Activated T-cell treated with anti-CD3 and anti-CD28 coated beads, Interleukin-2, amount 50 U/mL, for 72 hours (primary cell): ENCODE results near the gene LY6G6F. TPM values are rescaled to one million over a fixed set of nuclear protein-coding genes. Genes with fewer than 3 reads are reported as not detected.

Experiments
- ATAC-seq, 2 donors: fragments of 150-1000 bp; cut with Tn5 transposase; replicated peaks in 1 of 2; 2 replicates each; pipeline ENCODE4 v1.10.0; 2021; ENCODE audit warnings: moderate library complexity in 2 of 2, mild to moderate bottlenecking in 1 of 2
- DNase-seq, 2 donors: peaks; one replicate each; pipeline ENCODE4 v3.0.0; 2021 to 2022; ENCODE audit warnings: mixed read lengths in 1 of 2
- H3K27ac Mint-ChIP-seq: one replicate; pipeline ENCODE4 v1.8.0; 2022; ENCODE audit warnings: mild to moderate bottlenecking, moderate library complexity, mixed read lengths
- H3K27me3 Mint-ChIP-seq: one replicate; pipeline ENCODE4 v1.8.0; 2022; ENCODE audit warnings: low read depth, mixed read lengths
- H3K36me3 Mint-ChIP-seq, 2 donors: one replicate each; pipeline ENCODE4 v1.8.0; 2022; ENCODE audit warnings: mixed read lengths in 2 of 2, mild to moderate bottlenecking in 1 of 2; ENCODE audit not compliant: insufficient read depth in 2 of 2
- H3K4me1 Mint-ChIP-seq: one replicate; pipeline ENCODE4 v1.8.0; 2022; ENCODE audit warnings: low read depth, mixed read lengths
- H3K4me3 Mint-ChIP-seq, 2 donors: one replicate each; pipeline ENCODE4 v1.8.0; 2022; ENCODE audit warnings: mild to moderate bottlenecking in 2 of 2, mixed read lengths in 2 of 2, moderate library complexity in 2 of 2
- H3K9me3 Mint-ChIP-seq, 2 donors: one replicate each; pipeline ENCODE4 v1.8.0; 2022; ENCODE audit warnings: mixed read lengths in 2 of 2
- total RNA-seq, 2 donors: library from RNA; stranded (reverse); gene quantifications; one replicate each; pipeline ENCODE4 v1.2.3, GENCODE V29; 2022

The LY6G6F gene
- not detected for total RNA-seq

- Mint-ChIP-seq H3K27ac (no peak within 1 kb of the TSS), H3K4me3 (no peak within 1 kb of the TSS), H3K36me3 (peaks cover 6% of the 10 kb centered on the region in 2 donors), H3K4me1 (peaks cover 27% of the 10 kb centered on the region), H3K27me3 (no peaks in the 10 kb centered on the region), H3K9me3 (no peaks in the 10 kb centered on the region)
- DNase-seq: no peak
- ATAC-seq: no peak
Measured at GRCh38 chr6:31706599-31706998, at the start of gene LY6G6F. Gene LY6G6F (plus strand): TSS chr6:31706866. CDS start chr6:31706907, 41 bp downstream.

GRCh38 chr6:31657406-31658157 is 49.1 kb upstream of the LY6G6F start:
- Mint-ChIP-seq H3K27me3 (no peaks in the 10 kb centered on the region), H3K4me3 (peak overlapping the region; percentile 95), H3K4me1 (peaks cover 61% of the 10 kb centered on the region), H3K27ac (peak overlapping the region; percentile 76), H3K9me3 (no peaks in the 10 kb centered on the region), H3K36me3 (peaks cover 4 to 16% of the 10 kb centered on the region in 2 donors)
- ATAC-seq: peak in 1 of 2 donors; percentile 22
- DNase-seq: peak; percentile 38 to 51

- Mint-ChIP-seq H3K4me3 (peak overlapping the region; percentile 95), H3K27me3 (no peaks in the 10 kb centered on the region), H3K9me3 (no peaks in the 10 kb centered on the region), H3K4me1 (peaks cover 67% of the 10 kb centered on the region), H3K27ac (peak overlapping the region; percentile 76), H3K36me3 (peaks cover 6 to 16% of the 10 kb centered on the region in 2 donors)
- ATAC-seq (no peak), DNase-seq (no peak)
Measured at GRCh38 chr6:31658158-31658688, 48.4 kb upstream of the LY6G6F start.

GRCh38 chr6:31658983-31659648 is 47.5 kb upstream of the LY6G6F start:
- Mint-ChIP-seq H3K36me3 (peaks cover 12 to 21% of the 10 kb centered on the region in 2 donors), H3K27me3 (no peaks in the 10 kb centered on the region), H3K9me3 (no peaks in the 10 kb centered on the region), H3K4me3 (peak overlapping the region; percentile 95), H3K27ac (peak overlapping the region; percentile 95), H3K4me1 (peaks cover 76% of the 10 kb centered on the region)
- ATAC-seq: no peak
- DNase-seq: no peak

- peak; percentile 36 to 44 for ATAC-seq
- Mint-ChIP-seq H3K9me3 (no peaks in the 10 kb centered on the region), H3K27me3 (no peaks in the 10 kb centered on the region), H3K27ac (peak overlapping the region; percentile 95), H3K4me3 (peak overlapping the region; percentile 95), H3K4me1 (peaks cover 83% of the 10 kb centered on the region), H3K36me3 (peaks cover 17 to 27% of the 10 kb centered on the region in 2 donors)
- peak; percentile 35 to 36 for DNase-seq
Measured at GRCh38 chr6:31659649-31660380, 46.9 kb upstream of the LY6G6F start.

GRCh38 chr6:31660381-31661261 is 46.0 kb upstream of the LY6G6F start, which contains the start of gene C6orf47:
Gene C6orf47 (minus strand): TSS chr6:31660778. CDS start chr6:31659947, 831 bp downstream.
- DNase-seq (peak; percentile 85 to 87), ATAC-seq (peak; percentile 62 to 69)
- Mint-ChIP-seq H3K27me3 (no peaks in the 10 kb centered on the region), H3K4me3 (peak within 1 kb of the TSS; percentile 95), H3K4me1 (peaks cover 82% of the 10 kb centered on the region), H3K27ac (peak within 1 kb of the TSS; percentile 95), H3K36me3 (peaks cover 18 to 28% of the 10 kb centered on the region in 2 donors), H3K9me3 (no peaks in the 10 kb centered on the region)

GRCh38 chr6:31661262-31662123 is 45.2 kb upstream of the LY6G6F start:
- Mint-ChIP-seq H3K4me1 (peaks cover 82% of the 10 kb centered on the region), H3K27ac (no peak overlapping the region), H3K9me3 (no peaks in the 10 kb centered on the region), H3K36me3 (peaks cover 23% of the 10 kb centered on the region in 2 donors), H3K4me3 (peak overlapping the region; percentile 95), H3K27me3 (no peaks in the 10 kb centered on the region)
- no peak for DNase-seq
- ATAC-seq: no peak

GRCh38 chr6:31662124-31662723 is 44.4 kb upstream of the LY6G6F start:
- peaks cover 86% of the 10 kb centered on the region for H3K4me1 Mint-ChIP-seq
- peak overlapping the region; percentile 6 for H3K27ac Mint-ChIP-seq
- H3K4me3 Mint-ChIP-seq: peak overlapping the region; percentile 23 to 95
- peaks cover 21 to 23% of the 10 kb centered on the region in 2 donors for H3K36me3 Mint-ChIP-seq
- no peak for ATAC-seq
- H3K27me3 Mint-ChIP-seq: no peaks in the 10 kb centered on the region
- H3K9me3 Mint-ChIP-seq: no peaks in the 10 kb centered on the region
- no peak for DNase-seq

- Mint-ChIP-seq H3K27me3 (no peaks in the 10 kb centered on the region), H3K4me1 (peaks cover 88% of the 10 kb centered on the region), H3K27ac (peak overlapping the region; percentile 98), H3K36me3 (peaks cover 26 to 31% of the 10 kb centered on the region in 2 donors), H3K9me3 (no peaks in the 10 kb centered on the region), H3K4me3 (peak overlapping the region; percentile 98 to 99)
- no peak for DNase-seq
- no peak for ATAC-seq
Measured at GRCh38 chr6:31663126-31663960, 43.3 kb upstream of the LY6G6F start.

- H3K4me3 Mint-ChIP-seq: peak overlapping the region; percentile 98 to 99
- H3K4me1 Mint-ChIP-seq: peaks cover 86% of the 10 kb centered on the region
- H3K36me3 Mint-ChIP-seq: peaks cover 29 to 33% of the 10 kb centered on the region in 2 donors
- no peaks in the 10 kb centered on the region for H3K9me3 Mint-ChIP-seq
- peak overlapping the region; percentile 98 for H3K27ac Mint-ChIP-seq
- DNase-seq: peak in 1 of 2 donors; percentile 24
- no peaks in the 10 kb centered on the region for H3K27me3 Mint-ChIP-seq
- ATAC-seq: no peak
Measured at GRCh38 chr6:31663961-31664789, 42.5 kb upstream of the LY6G6F start.
